Ovary (tissue), 3 donors: ENCODE data around the gene ARL6IP4.

Experiments used
- CTCF ChIP-seq, 3 donors: fragments of 450-650 bp in 2 of 3; fragments of 200-600 bp in 1 of 3; IDR thresholded peaks; one replicate each; pipeline versions ENCODE4 v1.5.1 to v1.8.0; 2016 to 2022; ENCODE audit warnings: antibody characterized with exemption in 3 of 3, mild to moderate bottlenecking in 1 of 3
- POLR2A ChIP-seq: fragments of 450-650 bp; IDR thresholded peaks from one replicate; pipeline ENCODE4 v1.6.1; 2017; ENCODE audit warnings: antibody characterized with exemption, mild to moderate bottlenecking, moderate library complexity
- donor health status: DM: no; HTN: no; CAD: no.

- TF ChIP-seq CTCF (IDR thresholded peaks at IDR 0.05) (no peak), POLR2A (no peak)
Observed at GRCh38 chr12:123024819-123025391, 44.4 kb downstream of the ARL6IP4 start.
